Measurements from ENCODE around the gene ASL. TPM values are rescaled to one million over a fixed set of nuclear protein-coding genes. Genes with fewer than 3 reads are reported as not detected.
"Not testable (repeated sequence)": the region's sequence is repeated elsewhere in the genome, so short reads cannot be mapped to it uniquely, and the experiment has no call there.

Gene ASL
- total RNA-seq, 1 donor from 2014 or later = 35.5 TPM

DNA sequence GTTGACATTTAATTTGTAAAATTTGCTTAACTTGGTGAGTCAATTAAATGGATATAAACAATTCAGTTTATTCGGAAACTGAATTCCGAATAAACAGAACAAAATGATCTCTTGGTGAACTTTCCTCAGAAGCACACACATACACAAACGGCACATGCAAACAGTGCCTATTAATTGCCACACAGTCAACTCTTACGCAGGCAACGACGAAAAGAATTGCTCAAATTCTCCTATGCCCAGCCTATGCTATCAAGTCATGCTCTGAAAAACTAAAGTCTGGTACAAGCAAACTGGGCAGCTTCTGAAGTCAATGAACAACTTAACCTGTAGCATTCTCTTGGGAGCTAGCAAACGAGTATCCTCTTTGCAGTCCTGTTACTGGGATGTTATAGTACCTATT is 38.8 kb upstream of the ASL start:
- no peaks in the 10 kb centered on the region for H3K36me3 Mint-ChIP-seq
- no peak overlapping the region for H3K4me3 Mint-ChIP-seq
- H3K9me3 Mint-ChIP-seq = no peaks in the 10 kb centered on the region
- no peaks in the 10 kb centered on the region for H3K4me1 Mint-ChIP-seq (ENCODE audit: unreplicated experiment)
- TF ChIP-seq, protein P1, sequence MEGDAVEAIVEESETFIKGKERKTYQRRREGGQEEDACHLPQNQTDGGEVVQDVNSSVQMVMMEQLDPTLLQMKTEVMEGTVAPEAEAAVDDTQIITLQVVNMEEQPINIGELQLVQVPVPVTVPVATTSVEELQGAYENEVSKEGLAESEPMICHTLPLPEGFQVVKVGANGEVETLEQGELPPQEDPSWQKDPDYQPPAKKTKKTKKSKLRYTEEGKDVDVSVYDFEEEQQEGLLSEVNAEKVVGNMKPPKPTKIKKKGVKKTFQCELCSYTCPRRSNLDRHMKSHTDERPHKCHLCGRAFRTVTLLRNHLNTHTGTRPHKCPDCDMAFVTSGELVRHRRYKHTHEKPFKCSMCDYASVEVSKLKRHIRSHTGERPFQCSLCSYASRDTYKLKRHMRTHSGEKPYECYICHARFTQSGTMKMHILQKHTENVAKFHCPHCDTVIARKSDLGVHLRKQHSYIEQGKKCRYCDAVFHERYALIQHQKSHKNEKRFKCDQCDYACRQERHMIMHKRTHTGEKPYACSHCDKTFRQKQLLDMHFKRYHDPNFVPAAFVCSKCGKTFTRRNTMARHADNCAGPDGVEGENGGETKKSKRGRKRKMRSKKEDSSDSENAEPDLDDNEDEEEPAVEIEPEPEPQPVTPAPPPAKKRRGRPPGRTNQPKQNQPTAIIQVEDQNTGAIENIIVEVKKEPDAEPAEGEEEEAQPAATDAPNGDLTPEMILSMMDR (conservative IDR thresholded peaks at IDR 0.05) = no peak
- H3K27me3 Mint-ChIP-seq = no peaks in the 10 kb centered on the region
- no peak for DNase-seq (ENCODE audit: extremely low spot score, unreplicated experiment)
- no peak overlapping the region for H3K27ac Mint-ChIP-seq

DNA sequence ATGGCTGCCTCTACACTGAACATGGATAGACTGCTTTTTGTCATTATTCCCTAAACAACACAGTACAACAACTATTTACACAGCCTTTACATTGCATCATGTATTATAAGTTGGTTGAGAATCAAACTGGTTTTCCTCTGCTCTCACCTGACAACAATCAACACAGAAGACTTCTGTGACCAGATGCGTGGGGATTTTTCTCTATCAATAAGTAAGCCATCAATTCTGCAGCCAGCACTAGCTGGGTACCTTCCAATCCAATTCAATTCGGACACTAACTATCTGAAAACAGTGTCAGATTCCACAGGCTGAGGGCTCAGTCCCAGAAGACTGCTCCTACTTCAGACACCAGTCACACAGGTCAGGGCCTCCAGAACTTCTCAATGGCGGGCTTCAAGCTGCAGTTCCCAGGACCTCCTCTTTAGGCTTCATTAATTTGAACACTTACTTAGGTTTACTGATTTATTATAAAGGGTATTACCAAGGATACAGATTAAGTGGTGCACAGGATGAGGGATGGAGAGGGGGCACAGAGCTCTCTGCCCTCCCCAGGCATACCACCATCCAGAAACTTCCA is 36.4 kb upstream of the ASL start:
- no peaks in the 10 kb centered on the region for H3K9me3 Mint-ChIP-seq
- no peaks in the 10 kb centered on the region for H3K36me3 Mint-ChIP-seq
- no peaks in the 10 kb centered on the region for H3K27me3 Mint-ChIP-seq
- no peaks in the 10 kb centered on the region for H3K4me1 Mint-ChIP-seq (ENCODE audit: unreplicated experiment)
- DNase-seq (ENCODE audit: extremely low spot score, unreplicated experiment) = no peak
- TF ChIP-seq, protein P1 (conservative IDR thresholded peaks at IDR 0.05) = no peak
- no peak overlapping the region for H3K27ac Mint-ChIP-seq
- H3K4me3 Mint-ChIP-seq = no peak overlapping the region

DNA sequence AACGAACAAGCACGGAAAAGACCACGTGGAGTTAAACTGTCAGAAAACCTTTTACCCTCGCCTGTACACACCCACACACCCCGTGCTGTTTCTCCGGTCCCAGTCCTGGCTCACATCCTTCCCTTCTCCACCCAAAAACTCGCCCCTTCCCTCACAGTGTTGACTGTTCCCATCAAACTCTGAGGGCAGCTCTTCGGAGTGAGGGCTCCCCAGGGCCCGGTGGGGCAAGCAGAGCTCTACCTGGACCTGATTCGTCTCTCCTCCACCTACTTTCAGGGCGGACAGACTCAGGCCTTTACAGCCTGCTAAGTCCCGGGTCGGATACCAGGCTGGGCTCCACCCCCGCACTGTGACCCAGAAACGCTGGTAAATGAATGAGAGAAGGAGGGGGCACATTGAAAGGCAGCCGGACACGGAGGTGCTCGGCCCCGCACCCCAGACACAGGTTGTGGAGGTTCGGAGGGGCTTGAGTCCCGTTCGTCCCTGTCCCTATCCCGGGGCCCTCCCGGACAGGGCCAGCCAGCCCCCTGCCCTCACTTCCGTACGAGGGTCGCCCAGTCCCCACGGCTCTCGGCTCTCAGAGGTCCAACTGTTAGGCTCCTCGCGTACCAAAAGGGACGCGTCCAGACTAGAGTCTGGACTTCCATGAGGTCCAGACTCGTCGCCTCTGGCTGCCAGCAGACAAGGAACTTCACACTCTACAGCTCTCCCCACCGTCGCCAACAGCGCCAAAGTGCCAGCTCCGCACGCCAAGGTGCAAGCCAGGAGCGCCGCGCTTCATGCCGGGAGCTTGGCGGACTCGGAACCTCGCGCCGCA is 31.7 kb upstream of the ASL start:
- Mint-ChIP-seq H3K9me3 (no peaks in the 10 kb centered on the region), H3K27ac (no peak overlapping the region), H3K36me3 (no peaks in the 10 kb centered on the region), H3K4me1 (ENCODE audit: unreplicated experiment) (no peaks in the 10 kb centered on the region), H3K27me3 (no peaks in the 10 kb centered on the region), H3K4me3 (no peak overlapping the region)
- TF ChIP-seq, protein P1 (conservative IDR thresholded peaks at IDR 0.05) = no peak
- no peak for DNase-seq (ENCODE audit: extremely low spot score, unreplicated experiment)

DNA sequence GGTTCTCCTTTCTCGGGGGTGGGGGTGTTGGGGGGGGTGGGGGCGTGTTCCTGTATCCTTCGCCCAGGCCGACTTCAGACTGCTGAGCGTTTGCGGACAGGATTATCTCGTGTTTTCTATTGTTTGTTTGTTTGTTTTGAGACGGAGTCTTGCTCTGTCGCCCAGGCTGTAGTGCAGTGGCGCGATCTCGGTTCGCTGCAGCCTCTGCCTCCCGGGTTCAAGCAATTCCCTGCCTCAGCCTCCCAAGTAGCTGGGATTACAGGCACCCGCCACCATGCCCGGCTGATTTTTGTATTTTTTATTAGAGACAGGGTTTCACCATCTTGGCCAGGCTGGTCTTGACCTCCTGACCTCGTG is 31.1 kb upstream of the ASL start:
- H3K36me3 Mint-ChIP-seq, H3K9me3 Mint-ChIP-seq, H3K4me3 Mint-ChIP-seq: not testable (repeated sequence)

DNA sequence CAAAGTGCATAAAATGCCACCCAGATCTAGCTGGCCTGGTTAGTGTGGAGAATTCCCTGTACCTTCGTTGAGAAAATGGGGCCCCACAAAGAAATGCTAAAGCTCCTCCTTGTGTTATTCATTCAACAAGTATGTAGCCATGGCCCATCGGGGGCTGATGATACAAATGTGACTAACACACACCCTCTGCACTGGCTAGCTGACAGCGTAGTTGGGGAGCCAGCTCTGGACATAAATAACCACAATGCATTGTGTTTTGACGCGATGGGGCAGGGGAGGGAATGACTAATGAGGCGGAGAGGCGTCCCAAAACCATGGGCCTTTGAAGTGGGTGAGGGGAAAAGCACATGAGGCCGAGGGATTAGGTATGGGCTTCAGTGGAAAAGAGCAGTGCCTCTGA is 28.2 kb upstream of the ASL start:
- no peak for DNase-seq (ENCODE audit: extremely low spot score, unreplicated experiment)
- no peaks in the 10 kb centered on the region for H3K4me1 Mint-ChIP-seq (ENCODE audit: unreplicated experiment)
- H3K36me3 Mint-ChIP-seq = no peaks in the 10 kb centered on the region
- no peaks in the 10 kb centered on the region for H3K27me3 Mint-ChIP-seq
- H3K9me3 Mint-ChIP-seq = no peaks in the 10 kb centered on the region
- H3K27ac Mint-ChIP-seq = no peak overlapping the region
- no peak overlapping the region for H3K4me3 Mint-ChIP-seq
- TF ChIP-seq, protein P1 (conservative IDR thresholded peaks at IDR 0.05) = no peak

More for the DNA sequence above, 31.1 kb upstream of the ASL start:
- H3K27ac Mint-ChIP-seq; H3K4me1 Mint-ChIP-seq (ENCODE audit: unreplicated experiment); H3K27me3 Mint-ChIP-seq; DNase-seq (ENCODE audit: extremely low spot score, unreplicated experiment): not testable (repeated sequence)

DNA sequence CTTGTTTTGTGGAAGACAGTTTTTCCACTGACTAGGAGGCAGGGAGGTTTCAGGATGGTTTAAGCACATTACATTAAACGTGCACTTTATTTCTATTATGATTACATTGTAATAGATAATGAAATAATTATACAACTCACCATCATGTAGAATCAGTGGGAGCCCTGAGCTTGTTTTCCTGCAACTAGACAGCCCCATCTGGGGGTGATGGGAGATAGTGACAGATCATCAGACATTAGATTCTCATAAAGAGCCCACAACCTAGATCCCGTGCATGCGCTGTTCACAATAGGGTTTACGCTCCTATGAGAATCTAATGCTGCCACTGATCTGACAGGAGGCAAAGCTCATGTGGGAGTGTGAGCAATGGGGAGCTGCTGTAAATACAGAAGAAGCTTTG is 25.7 kb upstream of the ASL start:
- H3K36me3 Mint-ChIP-seq; DNase-seq (ENCODE audit: extremely low spot score, unreplicated experiment); H3K9me3 Mint-ChIP-seq; H3K27ac Mint-ChIP-seq; H3K4me3 Mint-ChIP-seq; H3K4me1 Mint-ChIP-seq (ENCODE audit: unreplicated experiment); H3K27me3 Mint-ChIP-seq: not testable (repeated sequence)
- TF ChIP-seq, protein P1 (conservative IDR thresholded peaks at IDR 0.05) = peak; percentile 29

Measured in type B pancreatic cell (in vitro differentiated cells).